ENCODE data around the gene PPM1A.

Gene PPM1A

DNA sequence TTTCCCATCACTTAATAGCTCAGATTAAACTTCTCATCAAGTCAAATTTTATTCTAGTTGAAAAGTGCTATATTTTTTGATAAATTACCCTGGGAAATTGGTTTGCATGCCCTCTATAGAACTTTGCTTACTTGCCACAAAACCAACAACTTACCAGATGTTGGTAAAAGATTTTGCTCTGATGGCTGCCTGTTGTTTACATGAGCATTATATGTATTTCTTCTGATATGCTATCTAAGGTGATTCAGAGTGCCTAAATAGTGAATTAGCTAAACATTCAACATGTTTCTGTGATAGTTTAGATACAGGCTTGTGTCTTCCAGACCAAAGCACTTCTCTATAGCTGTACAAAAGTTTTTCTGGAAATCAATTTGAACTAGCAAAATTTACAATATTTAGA is 51.0 kb downstream of the PPM1A start:
- TF ChIP-seq, protein P1, sequence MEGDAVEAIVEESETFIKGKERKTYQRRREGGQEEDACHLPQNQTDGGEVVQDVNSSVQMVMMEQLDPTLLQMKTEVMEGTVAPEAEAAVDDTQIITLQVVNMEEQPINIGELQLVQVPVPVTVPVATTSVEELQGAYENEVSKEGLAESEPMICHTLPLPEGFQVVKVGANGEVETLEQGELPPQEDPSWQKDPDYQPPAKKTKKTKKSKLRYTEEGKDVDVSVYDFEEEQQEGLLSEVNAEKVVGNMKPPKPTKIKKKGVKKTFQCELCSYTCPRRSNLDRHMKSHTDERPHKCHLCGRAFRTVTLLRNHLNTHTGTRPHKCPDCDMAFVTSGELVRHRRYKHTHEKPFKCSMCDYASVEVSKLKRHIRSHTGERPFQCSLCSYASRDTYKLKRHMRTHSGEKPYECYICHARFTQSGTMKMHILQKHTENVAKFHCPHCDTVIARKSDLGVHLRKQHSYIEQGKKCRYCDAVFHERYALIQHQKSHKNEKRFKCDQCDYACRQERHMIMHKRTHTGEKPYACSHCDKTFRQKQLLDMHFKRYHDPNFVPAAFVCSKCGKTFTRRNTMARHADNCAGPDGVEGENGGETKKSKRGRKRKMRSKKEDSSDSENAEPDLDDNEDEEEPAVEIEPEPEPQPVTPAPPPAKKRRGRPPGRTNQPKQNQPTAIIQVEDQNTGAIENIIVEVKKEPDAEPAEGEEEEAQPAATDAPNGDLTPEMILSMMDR (IDR thresholded peaks at IDR 0.05; ENCODE audit: control insufficient read depth, extremely low read depth, insufficient read depth): no peak
- no peak overlapping the region for H3K4me3 ChIP-seq (ENCODE audit: low read depth, low read length)
- no peak for DNase-seq (ENCODE audit: low read depth)

DNA sequence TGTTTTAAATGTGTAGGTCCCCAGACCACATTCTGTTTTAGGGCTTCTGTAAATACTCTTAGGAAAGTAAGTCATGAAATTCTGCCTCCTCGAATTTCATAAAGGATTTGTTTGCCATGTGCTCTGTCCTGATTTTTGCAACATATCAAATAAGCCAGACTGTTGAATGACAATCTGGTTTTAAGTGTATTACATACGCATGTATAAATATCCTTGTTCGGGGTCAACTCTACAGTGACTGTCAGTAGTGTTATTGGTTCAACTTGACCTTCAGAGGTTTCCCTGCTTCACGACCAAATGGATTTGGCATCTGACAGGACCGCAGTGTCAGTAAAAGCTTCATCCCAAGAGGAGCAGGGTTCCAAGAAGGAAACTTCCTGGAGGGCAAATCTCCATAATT is 52.7 kb downstream of the PPM1A start:
- no peak for DNase-seq (ENCODE audit: low read depth)
- H3K4me3 ChIP-seq (ENCODE audit: low read depth, low read length): no peak overlapping the region
- TF ChIP-seq, protein P1 (IDR thresholded peaks at IDR 0.05; ENCODE audit: control insufficient read depth, extremely low read depth, insufficient read depth): no peak

- DNase-seq (ENCODE audit: low read depth): no peak
- TF ChIP-seq, protein P1 (IDR thresholded peaks at IDR 0.05; ENCODE audit: control insufficient read depth, extremely low read depth, insufficient read depth): no peak
Observed at GRCh38 chr14:60302663-60303062, 53.6 kb downstream of the PPM1A start.

GRCh38 chr14:60303745-60304144 is 54.7 kb downstream of the PPM1A start:
- H3K4me3 ChIP-seq (ENCODE audit: low read depth, low read length): no peak overlapping the region
- no peak for DNase-seq (ENCODE audit: low read depth)
- TF ChIP-seq, protein P1 (IDR thresholded peaks at IDR 0.05; ENCODE audit: control insufficient read depth, extremely low read depth, insufficient read depth): no peak

More at GRCh38 chr14:60302663-60303062, 53.6 kb downstream of the PPM1A start:
- no peak overlapping the region for H3K4me3 ChIP-seq (ENCODE audit: low read depth, low read length)

DNA sequence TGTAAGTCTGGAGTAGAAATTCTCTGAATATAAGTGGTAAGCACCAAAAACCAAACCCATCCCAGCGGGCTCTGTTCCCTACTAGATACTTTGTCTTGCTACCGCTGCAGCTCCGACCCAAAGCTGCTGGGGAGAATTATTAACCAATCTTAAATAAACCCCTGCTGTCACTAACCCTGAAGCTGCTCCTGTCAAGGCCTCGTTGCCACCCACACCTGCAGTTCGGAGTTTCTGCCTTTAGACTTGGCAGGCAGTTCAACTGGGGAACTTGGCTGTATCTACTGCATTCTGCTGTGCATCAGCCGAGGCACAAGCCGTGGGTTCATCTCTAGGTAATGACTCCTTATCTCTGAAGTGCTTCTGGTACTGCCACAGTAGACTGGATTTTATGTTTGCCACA is 55.5 kb downstream of the PPM1A start:
- DNase-seq (ENCODE audit: low read depth): no peak
- TF ChIP-seq, protein P1 (IDR thresholded peaks at IDR 0.05; ENCODE audit: control insufficient read depth, extremely low read depth, insufficient read depth): no peak
- H3K4me3 ChIP-seq (ENCODE audit: low read depth, low read length): no peak overlapping the region

DNA sequence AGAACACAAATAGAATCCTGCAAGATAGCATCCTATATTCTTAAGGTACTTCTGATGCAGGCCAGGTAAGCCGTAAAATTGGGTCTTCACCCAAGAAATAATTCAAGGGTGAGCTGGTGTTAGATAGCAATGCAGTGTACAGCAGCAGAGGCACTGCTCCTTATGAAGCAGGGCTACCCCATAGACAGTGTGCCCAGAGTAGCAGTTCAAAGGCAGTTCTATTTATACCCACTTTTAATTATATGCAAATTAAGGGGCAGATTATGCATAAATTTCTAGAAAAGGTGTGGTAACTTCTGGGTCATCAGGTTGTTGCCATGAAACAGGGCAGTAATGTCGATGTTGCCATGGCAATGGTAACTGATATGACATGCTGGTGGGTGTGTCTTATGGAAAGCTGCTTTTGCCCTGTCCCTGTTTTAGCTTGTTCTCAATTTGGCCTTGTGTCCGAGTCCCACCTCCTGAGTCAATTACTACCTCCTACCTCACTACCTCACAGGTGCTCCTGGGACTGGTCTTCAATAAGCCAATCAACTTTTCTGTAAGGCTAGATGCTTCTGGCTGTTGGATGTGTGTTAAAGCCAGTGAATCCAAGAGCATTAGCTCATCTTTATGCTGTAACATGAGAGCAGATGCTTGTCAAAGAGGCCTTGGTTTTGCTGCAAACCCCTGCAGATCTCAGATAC is 61.0 kb downstream of the PPM1A start:
- TF ChIP-seq, protein P1 (IDR thresholded peaks at IDR 0.05; ENCODE audit: control insufficient read depth, extremely low read depth, insufficient read depth): no peak
- H3K4me3 ChIP-seq (ENCODE audit: low read depth, low read length): no peak overlapping the region
- DNase-seq (ENCODE audit: low read depth): no peak

DNA sequence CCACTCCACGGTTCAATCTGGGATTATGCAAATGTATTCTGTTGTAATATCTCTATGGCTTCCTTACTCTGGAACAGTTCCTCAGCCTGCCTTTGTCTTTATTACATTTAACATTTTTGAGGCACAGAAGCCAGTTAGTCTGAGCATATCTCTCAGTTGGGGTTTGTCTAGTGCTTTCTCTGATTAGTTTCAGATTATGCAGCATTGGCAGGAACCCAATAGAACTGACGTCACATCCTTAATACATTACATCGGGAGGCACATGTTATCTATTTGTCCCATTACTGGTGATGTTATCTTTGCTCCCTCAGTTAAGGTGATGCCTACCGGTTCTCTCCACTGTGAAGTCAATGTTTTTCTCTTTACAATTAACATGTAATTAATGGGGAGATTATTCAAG is 62.4 kb downstream of the PPM1A start:
- no peak overlapping the region for H3K4me3 ChIP-seq (ENCODE audit: low read depth, low read length)
- TF ChIP-seq, protein P1 (IDR thresholded peaks at IDR 0.05; ENCODE audit: control insufficient read depth, extremely low read depth, insufficient read depth): no peak
- no peak for DNase-seq (ENCODE audit: low read depth)
